ENCODE data around the gene RPL7L1. TPM values are rescaled to one million over a fixed set of nuclear protein-coding genes. Genes with fewer than 3 reads are reported as not detected.
A peak's percentile ranks its signal among the peaks of the same experiment; 100 is the strongest.
"Not testable (repeated sequence)": the region's sequence is repeated elsewhere in the genome, so short reads cannot be mapped to it uniquely, and the experiment has no call there.

RPL7L1 gene
- total RNA-seq, 5 donors from 2014 or later (not counting 1 experiment from before 2014, with no cell fraction given), result 62.5 to 89.2 (median 81.3) TPM

DNA sequence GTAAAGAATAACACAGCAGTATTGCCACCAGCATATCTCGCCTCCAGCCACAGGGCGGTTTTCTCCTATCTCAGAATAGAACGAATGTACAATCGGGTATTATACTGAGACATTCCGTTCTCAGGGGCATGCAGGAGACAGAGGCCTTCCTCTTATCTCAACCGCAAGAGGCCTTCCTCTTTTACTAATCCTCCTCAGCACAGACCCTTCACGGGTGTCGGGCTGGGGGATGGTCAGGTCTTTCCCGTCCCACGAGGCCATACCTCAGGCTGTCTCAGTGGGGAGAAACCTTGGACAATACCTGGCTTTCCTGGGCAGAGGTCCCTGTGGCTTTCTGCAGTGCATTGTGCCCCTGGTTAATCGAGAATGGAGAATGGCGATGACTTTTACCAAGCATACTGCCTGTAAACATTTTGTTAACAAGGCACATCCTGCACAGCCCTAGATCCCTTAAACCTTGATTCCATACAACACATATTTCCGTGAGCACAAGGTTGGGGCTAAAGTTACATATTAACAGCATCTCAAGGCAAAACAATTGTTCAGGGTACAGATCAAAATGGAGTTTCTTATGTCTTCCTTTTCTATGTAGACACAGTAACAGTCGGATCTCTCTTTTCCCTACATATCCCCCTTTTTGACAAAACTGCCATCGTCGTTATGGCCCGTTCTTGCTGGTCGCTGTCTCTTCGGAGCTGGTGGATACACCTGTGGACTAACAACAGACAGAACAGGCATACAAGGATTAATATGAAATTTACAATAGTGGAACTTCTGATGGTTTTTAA, 14.8 kb downstream of the RPL7L1 start:
- POLR2A ChIA-PET; H3K27ac Mint-ChIP-seq; H3K9me3 ChIP-seq; H3K27me3 ChIP-seq (replicated peaks in 1 of 2; ENCODE audit: control insufficient read depth in 2 of 2, extremely low read depth in 1 of 2, insufficient read depth in 2 of 2, low read length in 1 of 2); DNase-seq; CTCF ChIA-PET; H3K4me3 Mint-ChIP-seq; H3K36me3 ChIP-seq (ENCODE audit: control insufficient read depth in 2 of 2, extremely low read depth in 1 of 2, insufficient read depth in 1 of 2, low read length in 1 of 2); H3K9me3 Mint-ChIP-seq; H3K4me3 ChIP-seq (ENCODE audit: control insufficient read depth in 1 of 2, extremely low read depth in 1 of 2, low read length in 1 of 2); H3K27ac ChIP-seq (ENCODE audit: low read length); ATAC-seq (replicated peaks in 1 of 4); H3K36me3 Mint-ChIP-seq; H3K27me3 Mint-ChIP-seq: not testable (repeated sequence)
- H3K4me1 ChIP-seq (ENCODE audit: control insufficient read depth in 1 of 2, extremely low read depth in 1 of 2, insufficient read depth in 2 of 2, low read length in 2 of 2), result peaks cover 9 to 13% of the 10 kb centered on the region in 2 experiments
- WGBS (ENCODE audit: insufficient coverage), result 52% methylated on average over 7 of the region's 19 CpGs
- H3K4me1 Mint-ChIP-seq, result peaks cover 5 to 19% (median 17%) of the 10 kb centered on the region in 3 donors

- no peak overlapping the region for H3K4me3 ChIP-seq (ENCODE audit: control insufficient read depth in 1 of 2, extremely low read depth in 1 of 2, low read length in 1 of 2)
- no peak overlapping the region for H3K27ac ChIP-seq (ENCODE audit: low read length)
- H3K27me3 Mint-ChIP-seq, result no peaks in the 10 kb centered on the region
- CTCF ChIA-PET, result interaction anchor here (0.8 to 1.5 kb wide), 2 partner anchors 17 to 247 kb away, joined by 3 read pairs; partner anchors contain the start of gene RPL7L1 (in 1 of the 2)
- no peaks in the 10 kb centered on the region for H3K27me3 ChIP-seq (replicated peaks in 1 of 2; ENCODE audit: control insufficient read depth in 2 of 2, extremely low read depth in 1 of 2, insufficient read depth in 2 of 2, low read length in 1 of 2)
- H3K36me3 Mint-ChIP-seq, result no peaks in the 10 kb centered on the region
- no peaks in the 10 kb centered on the region for H3K36me3 ChIP-seq (ENCODE audit: control insufficient read depth in 2 of 2, extremely low read depth in 1 of 2, insufficient read depth in 1 of 2, low read length in 1 of 2)
- POLR2A ChIA-PET, result interaction anchor here (0.6 to 0.7 kb wide), 2 partner anchors 28 to 324 kb away, joined by 3 read pairs; no protein-coding TSS in a partner anchor
- H3K4me1 ChIP-seq (ENCODE audit: control insufficient read depth in 1 of 2, extremely low read depth in 1 of 2, insufficient read depth in 2 of 2, low read length in 2 of 2), result peaks cover 3 to 4% of the 10 kb centered on the region in 2 experiments
- ATAC-seq (replicated peaks in 1 of 4) (no peak), DNase-seq (no peak)
- H3K27ac Mint-ChIP-seq, result no peak overlapping the region
- no CpG with 5 or more reads among the region's 10 CpGs for WGBS (ENCODE audit: insufficient coverage)
- H3K9me3 ChIP-seq, result no peaks in the 10 kb centered on the region
- H3K4me3 Mint-ChIP-seq, result no peak overlapping the region
- no peaks in the 10 kb centered on the region for H3K9me3 Mint-ChIP-seq
- peaks cover 3 to 6% (median 3%) of the 10 kb centered on the region in 3 donors for H3K4me1 Mint-ChIP-seq
These were observed 16.8 kb downstream of the RPL7L1 start for GRCh38 chr6:42896178-42896719.

DNA sequence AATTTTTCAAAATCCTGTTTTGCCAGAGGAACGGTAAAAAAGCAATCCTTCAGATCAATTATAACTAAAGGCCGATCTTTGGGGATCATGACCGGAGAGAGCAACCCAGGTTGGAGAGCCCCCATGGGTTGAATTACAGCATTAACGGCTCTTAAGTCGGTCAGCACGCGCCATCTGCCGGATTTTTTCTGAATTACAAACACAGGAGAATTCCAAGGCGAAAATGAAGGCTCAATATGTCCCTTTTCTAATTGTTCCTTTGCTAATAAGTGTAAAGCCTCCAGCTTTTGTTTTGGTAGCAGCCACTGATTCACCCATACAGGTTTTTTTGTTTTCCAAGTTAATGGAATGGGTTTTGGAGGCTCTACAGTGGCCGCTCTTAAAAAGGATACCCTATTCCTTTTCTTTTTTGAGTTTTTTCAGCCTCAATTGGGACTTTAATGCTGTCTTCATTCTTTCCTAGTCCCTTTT, 19.5 kb downstream of the RPL7L1 start:
- peaks cover 0 to 4% of the 10 kb centered on the region in 2 experiments for H3K4me1 ChIP-seq (ENCODE audit: control insufficient read depth in 1 of 2, extremely low read depth in 1 of 2, insufficient read depth in 2 of 2, low read length in 2 of 2)
- peak; percentile 27 to 84 (median 60) for DNase-seq
- no peaks in the 10 kb centered on the region for H3K36me3 Mint-ChIP-seq
- H3K36me3 ChIP-seq (ENCODE audit: control insufficient read depth in 2 of 2, extremely low read depth in 1 of 2, insufficient read depth in 1 of 2, low read length in 1 of 2), result no peaks in the 10 kb centered on the region
- H3K4me3 Mint-ChIP-seq, result no peak overlapping the region
- H3K27ac Mint-ChIP-seq, result peak overlapping the region in 1 of 2 donors; percentile 64
- no peak overlapping the region for H3K4me3 ChIP-seq (ENCODE audit: control insufficient read depth in 1 of 2, extremely low read depth in 1 of 2, low read length in 1 of 2)
- no peaks in the 10 kb centered on the region for H3K9me3 Mint-ChIP-seq
- no peak overlapping the region for H3K27ac ChIP-seq (ENCODE audit: low read length)
- CTCF ChIA-PET, result interaction anchor here in 1 of 2 donors (1.0 to 1.2 kb wide), 2 partner anchors 19 to 237 kb away, joined by 3 to 10 read pairs; partner anchors contain the start of gene RPL7L1
- H3K4me1 Mint-ChIP-seq, result peaks cover 7 to 13% (median 11%) of the 10 kb centered on the region in 3 donors
- no peak for ATAC-seq (replicated peaks in 1 of 4)
- no peaks in the 10 kb centered on the region for H3K9me3 ChIP-seq
- POLR2A ChIA-PET, result no interaction called here
- no peaks in the 10 kb centered on the region for H3K27me3 ChIP-seq (replicated peaks in 1 of 2; ENCODE audit: control insufficient read depth in 2 of 2, extremely low read depth in 1 of 2, insufficient read depth in 2 of 2, low read length in 1 of 2)
- no peaks in the 10 kb centered on the region for H3K27me3 Mint-ChIP-seq
- WGBS (ENCODE audit: insufficient coverage), result 0% methylated on average over 6 of the region's 10 CpGs

DNA sequence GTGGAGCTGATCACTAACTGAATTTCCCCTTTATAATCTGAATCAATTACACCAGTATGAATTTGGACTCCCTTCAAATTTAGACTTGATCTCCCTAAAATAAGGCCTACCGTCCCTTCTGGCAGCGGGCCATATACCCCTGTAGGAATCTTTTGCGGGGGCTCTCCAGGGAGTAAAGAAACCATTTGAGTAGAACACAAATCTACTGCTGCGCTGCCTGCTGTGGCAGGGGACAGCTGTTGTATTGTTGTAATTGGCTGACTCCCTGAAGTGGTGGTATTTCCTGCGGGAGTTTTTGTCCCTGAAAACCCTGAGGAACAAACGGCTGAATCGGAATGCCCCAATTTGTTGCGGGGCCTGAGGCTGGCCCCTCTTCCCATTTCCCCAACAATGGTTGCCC, 20.5 kb downstream of the RPL7L1 start:
- no peaks in the 10 kb centered on the region for H3K36me3 Mint-ChIP-seq
- H3K4me3 Mint-ChIP-seq, result no peak overlapping the region
- no peaks in the 10 kb centered on the region for H3K27me3 ChIP-seq (replicated peaks in 1 of 2; ENCODE audit: control insufficient read depth in 2 of 2, extremely low read depth in 1 of 2, insufficient read depth in 2 of 2, low read length in 1 of 2)
- no peaks in the 10 kb centered on the region for H3K36me3 ChIP-seq (ENCODE audit: control insufficient read depth in 2 of 2, extremely low read depth in 1 of 2, insufficient read depth in 1 of 2, low read length in 1 of 2)
- no peaks in the 10 kb centered on the region for H3K9me3 ChIP-seq
- H3K4me3 ChIP-seq (ENCODE audit: control insufficient read depth in 1 of 2, extremely low read depth in 1 of 2, low read length in 1 of 2), result no peak overlapping the region
- DNase-seq (no peak), ATAC-seq (replicated peaks in 1 of 4) (no peak)
- 87% methylated on average over 3 of the region's 8 CpGs for WGBS (ENCODE audit: insufficient coverage)
- H3K27ac Mint-ChIP-seq, result no peak overlapping the region
- no peak overlapping the region for H3K27ac ChIP-seq (ENCODE audit: low read length)
- H3K4me1 ChIP-seq (ENCODE audit: control insufficient read depth in 1 of 2, extremely low read depth in 1 of 2, insufficient read depth in 2 of 2, low read length in 2 of 2), result peaks cover 0 to 4% of the 10 kb centered on the region in 2 experiments
- H3K9me3 Mint-ChIP-seq, result no peaks in the 10 kb centered on the region
- CTCF ChIA-PET, result interaction anchor here (0.6 to 2.1 kb wide), 6 partner anchors 18 to 243 kb away, joined by 3 to 14 read pairs (median 7); no protein-coding TSS in a partner anchor
- no peaks in the 10 kb centered on the region for H3K27me3 Mint-ChIP-seq
- peaks cover 7 to 13% (median 11%) of the 10 kb centered on the region in 3 donors for H3K4me1 Mint-ChIP-seq
- POLR2A ChIA-PET, result no interaction called here

GRCh38 chr6:42901538-42901957, 22.1 kb downstream of the RPL7L1 start:
- H3K27ac Mint-ChIP-seq, result no peak overlapping the region
- ATAC-seq (replicated peaks in 1 of 4) (peak; percentile 90 to 97 (median 94)), DNase-seq (peak; percentile 25 to 89 (median 56))
- no peaks in the 10 kb centered on the region for H3K36me3 ChIP-seq (ENCODE audit: control insufficient read depth in 2 of 2, extremely low read depth in 1 of 2, insufficient read depth in 1 of 2, low read length in 1 of 2)
- H3K36me3 Mint-ChIP-seq, result no peaks in the 10 kb centered on the region
- no peaks in the 10 kb centered on the region for H3K27me3 ChIP-seq (replicated peaks in 1 of 2; ENCODE audit: control insufficient read depth in 2 of 2, extremely low read depth in 1 of 2, insufficient read depth in 2 of 2, low read length in 1 of 2)
- no peak overlapping the region for H3K4me3 ChIP-seq (ENCODE audit: control insufficient read depth in 1 of 2, extremely low read depth in 1 of 2, low read length in 1 of 2)
- peaks cover 7 to 13% (median 11%) of the 10 kb centered on the region in 3 donors for H3K4me1 Mint-ChIP-seq
- ChIA-PET POLR2A (no interaction called here), CTCF (interaction anchor here (0.6 to 2.1 kb wide), 11 partner anchors 22 to 959 kb away, joined by 3 to 14 read pairs (median 5); partner anchors contain the start of genes CNPY3 (in 1 of the 2), KLHDC3 (in 1 of the 2) and RPL7L1 (in 1 of the 2))
- H3K9me3 ChIP-seq, result no peaks in the 10 kb centered on the region
- no CpG with 5 or more reads among the region's 11 CpGs for WGBS (ENCODE audit: insufficient coverage)
- H3K27ac ChIP-seq (ENCODE audit: low read length), result no peak overlapping the region
- no peaks in the 10 kb centered on the region for H3K27me3 Mint-ChIP-seq
- H3K4me1 ChIP-seq (ENCODE audit: control insufficient read depth in 1 of 2, extremely low read depth in 1 of 2, insufficient read depth in 2 of 2, low read length in 2 of 2), result peaks cover 0 to 4% of the 10 kb centered on the region in 2 experiments
- H3K9me3 Mint-ChIP-seq, result no peaks in the 10 kb centered on the region
- no peak overlapping the region for H3K4me3 Mint-ChIP-seq
